ENCODE results near the gene TSPAN18. TPM values are rescaled to one million over a fixed set of nuclear protein-coding genes. Genes with fewer than 3 reads are reported as not detected.

The TSPAN18 gene
- polyA plus RNA-seq, 1 of the 3 experiments (the other 2 are of a cell fraction), result 0.72 TPM

DNA sequence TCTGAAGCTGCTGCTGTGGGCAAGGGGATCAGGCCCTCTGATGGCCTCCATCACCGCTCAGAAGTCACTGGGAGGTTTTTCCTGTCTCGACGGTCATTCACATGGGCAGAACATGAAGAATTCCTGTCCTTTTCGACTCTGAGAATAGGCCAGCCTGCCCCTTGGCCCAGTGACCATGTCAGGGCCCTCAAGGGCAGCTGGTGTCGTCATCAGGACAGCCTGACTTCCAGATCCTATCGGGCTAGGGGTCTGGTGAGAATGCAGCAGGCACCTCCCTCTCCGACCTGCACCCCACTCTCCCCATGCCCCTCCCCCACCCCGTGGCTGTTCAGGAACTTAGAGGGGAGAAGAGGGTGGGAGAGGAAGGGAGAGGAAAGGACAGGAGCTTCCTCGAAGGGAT, 220.4 kb downstream of the TSPAN18 start:
- POLR2A ChIA-PET, result no interaction called here
- H4K20me1 ChIP-seq (ENCODE audit: insufficient read depth), result peaks cover 48% of the 10 kb centered on the region
- peaks cover 0 to 5% of the 10 kb centered on the region in 2 experiments; a peak in 1 of 4 replicates for H3K4me1 ChIP-seq (ENCODE audit: control insufficient read depth in 1 of 2, insufficient read depth in 2 of 2, low read depth in 1 of 2, low read length in 1 of 2)

GRCh38 chr11:44948155-44948554, 221.4 kb downstream of the TSPAN18 start:
- H4K20me1 ChIP-seq (ENCODE audit: insufficient read depth), result peaks cover 48% of the 10 kb centered on the region
- H3K9me2 ChIP-seq, result no peaks in the 10 kb centered on the region
- peaks cover 0 to 5% of the 10 kb centered on the region in 2 experiments; a peak in 1 of 4 replicates for H3K4me1 ChIP-seq (ENCODE audit: control insufficient read depth in 1 of 2, insufficient read depth in 2 of 2, low read depth in 1 of 2, low read length in 1 of 2)
- DNase-seq, result no peak
- H3K27me3 ChIP-seq (ENCODE audit: insufficient read depth), result no peaks in the 10 kb centered on the region
- H3F3A ChIP-seq (replicated peaks; ENCODE audit: insufficient read depth), result peaks cover 6% of the 10 kb centered on the region
- H3K36me3 ChIP-seq (replicated peaks in 1 of 2; ENCODE audit: control insufficient read depth in 1 of 2, insufficient read depth in 2 of 2, low read length in 1 of 2), result no peaks in the 10 kb centered on the region
- ChIA-PET POLR2A (no interaction called here), CTCF (interaction anchor here (0.6 to 24.2 kb wide), 11 partner anchors 10 to 413 kb away, joined by 3 to 1245 read pairs (median 5); no protein-coding TSS in a partner anchor)
- no peak overlapping the region for H3K4me2 ChIP-seq
- H3K79me2 ChIP-seq (ENCODE audit: insufficient read depth), result no peaks in the 10 kb centered on the region
- no peaks in the 10 kb centered on the region for H3K9me3 ChIP-seq
- H2AFZ ChIP-seq (ENCODE audit: low read depth), result no peak overlapping the region
- H3K27ac ChIP-seq (ENCODE audit: low read depth in 2 of 2, low read length in 1 of 2), result no peak overlapping the region
- H3K4me3 ChIP-seq (ENCODE audit: low read depth in 2 of 2, low read length in 1 of 2), result no peak overlapping the region
- 96% methylated on average over 2 of the region's 3 CpGs for WGBS (ENCODE audit: low lambda C conversion rate)
- H3K9ac ChIP-seq, result no peak overlapping the region
- TF ChIP-seq FOXJ3 (CRISPR knock-in tag; IDR thresholded peaks at IDR 0.05) (no peak), CHD2 (IDR thresholded peaks at IDR 0.05; ENCODE audit: low read length, partially characterized antibody) (no peak), SMC3 (IDR thresholded peaks at IDR 0.05; ENCODE audit: low read depth, low read length) (no peak), TEAD4 (IDR thresholded peaks at IDR 0.05; ENCODE audit: borderline replicate concordance, insufficient read depth) (no peak), GATA2 (CRISPR knock-in tag; IDR thresholded peaks at IDR 0.05) (no peak), EP300 (IDR thresholded peaks at IDR 0.05; ENCODE audit: borderline replicate concordance in 1 of 2, low read depth in 1 of 2, low read length in 1 of 2) (no peak), RAD21 (IDR thresholded peaks at IDR 0.05; ENCODE audit: low read length) (no peak), IRF3 (IDR thresholded peaks at IDR 0.05; ENCODE audit: low read depth, low read length) (no peak), FOXM1 (IDR thresholded peaks at IDR 0.05; ENCODE audit: low read depth) (no peak), RFX5 (IDR thresholded peaks at IDR 0.05; ENCODE audit: low read length) (no peak), TAF1 (IDR thresholded peaks at IDR 0.05; ENCODE audit: borderline replicate concordance, low read depth, low read length) (no peak)

More for the DNA sequence above, 220.4 kb downstream of the TSPAN18 start:
- no peak for DNase-seq
- no peak overlapping the region for H2AFZ ChIP-seq (ENCODE audit: low read depth)
- no peak overlapping the region for H3K4me3 ChIP-seq (ENCODE audit: low read depth in 2 of 2, low read length in 1 of 2)
- H3F3A ChIP-seq (replicated peaks; ENCODE audit: insufficient read depth), result peaks cover 6% of the 10 kb centered on the region
- no peaks in the 10 kb centered on the region for H3K27me3 ChIP-seq (ENCODE audit: insufficient read depth)
- H3K9me3 ChIP-seq, result no peaks in the 10 kb centered on the region
- CTCF ChIA-PET, result interaction anchor here (1.2 to 24.2 kb wide), 8 partner anchors 9 to 824 kb away, joined by 3 to 1245 read pairs (median 8); no protein-coding TSS in a partner anchor
- H3K79me2 ChIP-seq (ENCODE audit: insufficient read depth), result no peaks in the 10 kb centered on the region
- no peak overlapping the region for H3K4me2 ChIP-seq
- no peak overlapping the region for H3K9ac ChIP-seq
- 60% methylated on average over 4 of the region's 9 CpGs for WGBS (ENCODE audit: low lambda C conversion rate)
- H3K27ac ChIP-seq (ENCODE audit: low read depth in 2 of 2, low read length in 1 of 2), result no peak overlapping the region
- H3K9me2 ChIP-seq, result no peaks in the 10 kb centered on the region
- no peak for TF ChIP-seq REST (IDR thresholded peaks at IDR 0.05; ENCODE audit: low read depth, low read length)
- no peak for TF ChIP-seq POLR2AphosphoS5 (IDR thresholded peaks at IDR 0.05; ENCODE audit: low read depth, low read length)
- no peak for TF ChIP-seq ELF1 (IDR thresholded peaks at IDR 0.05)
- TF ChIP-seq TEAD4 (IDR thresholded peaks at IDR 0.05; ENCODE audit: borderline replicate concordance, insufficient read depth), result no peak
- TF ChIP-seq EZH2phosphoT487 (IDR thresholded peaks at IDR 0.05; ENCODE audit: borderline replicate concordance, low read depth), result no peak
- TF ChIP-seq, protein P1, sequence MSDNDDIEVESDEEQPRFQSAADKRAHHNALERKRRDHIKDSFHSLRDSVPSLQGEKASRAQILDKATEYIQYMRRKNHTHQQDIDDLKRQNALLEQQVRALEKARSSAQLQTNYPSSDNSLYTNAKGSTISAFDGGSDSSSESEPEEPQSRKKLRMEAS (IDR thresholded peaks at IDR 0.05; ENCODE audit: low read depth), result no peak
- no peaks in the 10 kb centered on the region for H3K36me3 ChIP-seq (replicated peaks in 1 of 2; ENCODE audit: control insufficient read depth in 1 of 2, insufficient read depth in 2 of 2, low read length in 1 of 2)
